BLaER1 treated with 17β-estradiol and CSF1 and Interleukin-3, amounts not matched to agents 10 nM and 100 nM (cell line): Measurements from ENCODE around the gene BRINP3.

Experiments used
- H3K27ac ChIP-seq, 11 experiments: shearing (Covaris generic); formaldehyde crosslinking; 2 replicates each; pipeline ENCODE4 v1.8.1; 2022
- H3K27me3 ChIP-seq, 11 experiments: shearing (Covaris generic); formaldehyde crosslinking; 2 replicates each; pipeline ENCODE4 v1.8.1; 2022
- H3K36me3 ChIP-seq, 11 experiments: shearing (Covaris generic); formaldehyde crosslinking; 2 replicates each; pipeline ENCODE4 v1.8.1; 2022
- H3K4me1 ChIP-seq, 10 experiments: shearing (Covaris generic); formaldehyde crosslinking; 2 replicates each; pipeline ENCODE4 v1.8.1; 2022
- H3K4me2 ChIP-seq, 11 experiments: shearing (Covaris generic); formaldehyde crosslinking; 2 replicates each; pipeline ENCODE4 v1.8.1; 2022
- H3K4me3 ChIP-seq, 10 experiments: shearing (Covaris generic); formaldehyde crosslinking; 2 replicates each; pipeline ENCODE4 v1.8.1; 2022
- H3K9ac ChIP-seq, 11 experiments: shearing (Covaris generic); formaldehyde crosslinking; 2 replicates each; pipeline ENCODE4 v1.8.1; 2022
- H3K9me3 ChIP-seq, 11 experiments: shearing (Covaris generic); formaldehyde crosslinking; replicated peaks in 1 of 11; 2 replicates each; pipeline ENCODE4 v1.8.1; 2022
- H4K20me1 ChIP-seq, 11 experiments: shearing (Covaris generic); formaldehyde crosslinking; 2 replicates each; pipeline ENCODE4 v1.8.1; 2022
- Cebpa-rat ChIP-seq, 11 experiments: shearing (Covaris generic); IDR thresholded peaks; 2 replicates each; pipeline ENCODE4 v1.8.1; 2022

The BRINP3 gene

DNA sequence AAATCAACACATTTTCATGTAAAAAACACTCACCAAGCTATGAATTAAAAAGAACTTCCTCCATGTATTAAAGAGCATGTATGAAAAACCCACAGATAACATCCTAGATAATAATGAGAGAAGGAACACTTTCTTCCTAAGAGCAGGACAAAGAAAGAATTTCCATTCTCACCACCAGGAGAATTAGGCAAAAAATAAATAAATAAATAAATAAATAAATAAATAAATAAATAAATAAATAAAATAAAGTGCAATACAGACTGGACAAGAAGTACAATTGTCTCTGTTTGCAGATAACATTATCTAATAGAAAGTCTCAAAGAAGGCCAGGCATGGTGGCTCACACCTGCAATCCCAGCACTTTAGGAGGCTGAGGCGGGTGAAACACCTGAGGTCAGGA is 218.2 kb downstream of the BRINP3 start:
- H3K9ac ChIP-seq: no peak overlapping the region
- no peaks in the 10 kb centered on the region for H3K27me3 ChIP-seq
- no peak overlapping the region for H3K4me2 ChIP-seq
- no peak for TF ChIP-seq Cebpa-rat (IDR thresholded peaks at IDR 0.05)
- H3K9me3 ChIP-seq: no peaks in the 10 kb centered on the region
- H3K4me3 ChIP-seq: no peak overlapping the region
- no peaks in the 10 kb centered on the region for H3K36me3 ChIP-seq
- H3K27ac ChIP-seq: no peak overlapping the region
- H4K20me1 ChIP-seq: no peaks in the 10 kb centered on the region
- H3K4me1 ChIP-seq: no peaks in the 10 kb centered on the region

DNA sequence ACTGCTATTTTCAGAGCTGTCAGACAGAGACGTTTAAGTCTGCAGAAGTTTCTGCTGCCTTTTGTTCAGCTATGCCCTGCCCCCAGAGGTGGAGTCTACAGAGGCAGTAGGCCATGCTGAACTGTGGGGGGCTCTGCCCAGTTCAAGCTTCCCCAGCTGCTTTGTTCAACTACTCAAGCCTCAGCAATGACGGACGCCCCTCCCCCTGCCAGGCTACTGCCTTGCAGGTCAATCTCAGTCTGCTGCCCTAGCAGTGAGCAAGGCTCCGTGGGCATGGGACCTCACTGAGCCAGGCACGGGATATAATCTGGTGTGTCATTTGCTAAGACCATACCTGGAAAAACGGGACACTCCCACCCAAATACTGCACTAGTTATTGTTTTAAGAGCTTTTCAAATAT is 219.7 kb downstream of the BRINP3 start:
- Histone ChIP-seq H3K9me3 (no peaks in the 10 kb centered on the region), H3K36me3 (no peaks in the 10 kb centered on the region)

DNA sequence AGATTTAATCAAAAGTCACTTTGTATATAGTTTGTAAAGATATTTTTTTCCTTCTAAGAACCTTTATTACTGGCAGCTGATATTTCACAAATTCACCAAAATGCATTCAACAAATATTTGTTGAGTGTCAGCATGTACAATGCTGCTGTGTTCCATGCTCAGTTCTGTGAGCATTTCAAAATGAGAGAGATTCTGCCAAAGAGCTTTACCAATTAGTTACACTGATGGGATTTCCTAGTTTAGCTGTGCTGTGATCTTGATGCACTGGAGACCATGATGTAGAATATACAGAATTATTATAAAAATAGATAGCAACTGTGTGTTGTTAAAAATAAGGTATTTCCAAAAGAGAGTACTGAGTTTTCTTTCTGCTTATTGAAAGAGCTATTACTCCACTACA is 225.6 kb downstream of the BRINP3 start:
- H3K27me3 ChIP-seq: no peaks in the 10 kb centered on the region
- H3K4me3 ChIP-seq: no peak overlapping the region
- no peaks in the 10 kb centered on the region for H4K20me1 ChIP-seq
- no peaks in the 10 kb centered on the region for H3K36me3 ChIP-seq
- no peak overlapping the region for H3K4me2 ChIP-seq
- no peaks in the 10 kb centered on the region for H3K4me1 ChIP-seq
- no peak for TF ChIP-seq Cebpa-rat (IDR thresholded peaks at IDR 0.05)
- no peaks in the 10 kb centered on the region for H3K9me3 ChIP-seq
- no peak overlapping the region for H3K27ac ChIP-seq
- no peak overlapping the region for H3K9ac ChIP-seq

More for the DNA sequence above, 219.7 kb downstream of the BRINP3 start:
- no peak overlapping the region for H3K4me2 ChIP-seq
- no peaks in the 10 kb centered on the region for H4K20me1 ChIP-seq
- no peak overlapping the region for H3K27ac ChIP-seq
- no peak overlapping the region for H3K9ac ChIP-seq
- no peaks in the 10 kb centered on the region for H3K27me3 ChIP-seq
- no peak for TF ChIP-seq Cebpa-rat (IDR thresholded peaks at IDR 0.05)
- H3K4me3 ChIP-seq: no peak overlapping the region
- no peaks in the 10 kb centered on the region for H3K4me1 ChIP-seq

DNA sequence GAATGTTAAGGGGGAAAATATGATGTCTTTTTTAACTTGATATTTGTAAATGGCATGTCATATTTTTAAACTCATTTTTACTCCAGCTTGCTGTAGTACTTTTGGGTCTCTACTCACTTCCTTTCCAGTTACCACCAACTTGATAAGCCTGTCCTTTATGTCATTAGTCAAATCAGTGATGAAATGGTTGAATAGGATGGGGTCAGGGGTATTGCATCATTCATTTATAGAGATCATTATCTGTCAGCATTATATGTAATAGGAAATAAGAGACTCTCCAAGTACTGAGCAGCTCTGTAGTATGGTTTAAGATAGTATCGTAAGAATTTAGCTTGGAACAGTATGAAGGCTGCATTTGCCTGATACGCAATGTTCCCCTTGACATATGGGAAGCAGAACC is 227.3 kb downstream of the BRINP3 start:
- no peak overlapping the region for H3K27ac ChIP-seq
- TF ChIP-seq Cebpa-rat (IDR thresholded peaks at IDR 0.05): no peak
- H3K4me1 ChIP-seq: no peaks in the 10 kb centered on the region
- no peak overlapping the region for H3K4me3 ChIP-seq
- H3K9ac ChIP-seq: no peak overlapping the region
- H3K27me3 ChIP-seq: no peaks in the 10 kb centered on the region
- H4K20me1 ChIP-seq: no peaks in the 10 kb centered on the region
- no peaks in the 10 kb centered on the region for H3K9me3 ChIP-seq
- H3K4me2 ChIP-seq: no peak overlapping the region
- no peaks in the 10 kb centered on the region for H3K36me3 ChIP-seq

DNA sequence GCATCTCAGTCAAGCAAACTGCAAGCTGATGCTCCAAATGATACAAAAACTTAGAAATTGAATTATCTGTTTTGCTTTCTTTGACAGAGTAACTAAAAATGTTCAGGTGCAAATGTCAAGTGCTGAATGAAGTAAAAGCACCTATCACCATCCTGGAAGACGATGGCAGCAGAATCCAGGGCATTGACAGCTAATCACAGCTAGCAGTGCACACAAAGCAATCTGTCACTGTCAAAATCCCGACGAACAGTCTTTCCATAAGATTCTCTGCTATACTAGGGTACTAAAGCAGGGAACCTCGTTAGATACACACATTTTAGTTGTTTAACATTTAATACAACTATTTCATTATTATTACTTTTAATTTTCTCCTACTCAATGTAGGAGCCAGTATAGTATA is 233.3 kb downstream of the BRINP3 start:
- no peaks in the 10 kb centered on the region for H3K9me3 ChIP-seq
- H3K36me3 ChIP-seq: no peaks in the 10 kb centered on the region
- no peak overlapping the region for H3K27ac ChIP-seq
- H3K4me2 ChIP-seq: no peak overlapping the region
- no peaks in the 10 kb centered on the region for H3K27me3 ChIP-seq
- H4K20me1 ChIP-seq: no peaks in the 10 kb centered on the region
- no peak overlapping the region for H3K9ac ChIP-seq
- no peak overlapping the region for H3K4me3 ChIP-seq
- H3K4me1 ChIP-seq: no peaks in the 10 kb centered on the region
- TF ChIP-seq Cebpa-rat (IDR thresholded peaks at IDR 0.05): no peak

DNA sequence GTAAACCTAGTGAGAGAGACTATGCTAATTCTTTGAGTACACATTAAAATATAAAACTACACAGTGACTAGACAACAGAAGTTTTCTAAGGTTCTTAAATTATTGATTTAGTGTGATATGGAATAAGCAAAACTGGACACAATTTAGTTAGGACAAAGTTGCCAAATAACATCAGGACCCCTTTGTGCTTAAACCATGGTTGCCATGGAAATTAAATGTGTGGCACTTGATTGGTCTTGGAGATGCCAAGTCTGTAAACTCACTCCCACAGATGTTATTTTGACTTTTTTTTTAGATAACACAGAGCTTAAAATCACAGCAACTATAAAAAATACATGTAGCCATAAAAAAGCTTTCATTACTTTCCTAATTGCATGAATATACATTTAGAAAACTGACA is 234.6 kb downstream of the BRINP3 start:
- H3K36me3 ChIP-seq: no peaks in the 10 kb centered on the region
- H4K20me1 ChIP-seq: no peaks in the 10 kb centered on the region
- H3K4me2 ChIP-seq: no peak overlapping the region
- H3K27ac ChIP-seq: no peak overlapping the region
- TF ChIP-seq Cebpa-rat (IDR thresholded peaks at IDR 0.05): no peak
- no peaks in the 10 kb centered on the region for H3K4me1 ChIP-seq
- no peaks in the 10 kb centered on the region for H3K9me3 ChIP-seq
- no peak overlapping the region for H3K4me3 ChIP-seq
- H3K27me3 ChIP-seq: no peaks in the 10 kb centered on the region
- H3K9ac ChIP-seq: no peak overlapping the region

DNA sequence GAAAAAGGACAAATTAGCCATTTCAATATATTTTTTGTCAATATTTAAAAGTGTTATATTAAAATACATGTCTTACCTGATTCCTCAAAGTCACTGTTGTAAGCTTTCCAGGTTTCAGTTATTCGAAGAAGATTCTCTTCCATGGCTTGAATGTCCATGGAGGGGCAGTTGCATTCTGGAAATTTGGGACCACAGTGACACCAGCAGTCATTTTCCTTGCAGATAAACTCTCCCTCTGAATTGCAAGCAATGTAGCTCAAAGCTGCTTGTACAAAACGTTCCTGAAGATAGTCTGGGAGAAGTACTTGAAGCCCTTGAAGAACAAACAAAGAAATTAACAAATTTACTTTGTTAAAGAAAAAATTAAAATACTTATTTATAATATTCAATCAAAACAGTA is 251.7 kb downstream of the BRINP3 start:
- Histone ChIP-seq H3K4me1 (no peaks in the 10 kb centered on the region), H3K27ac (no peak overlapping the region), H3K4me2 (no peak overlapping the region), H3K27me3 (no peaks in the 10 kb centered on the region), H3K9me3 (no peaks in the 10 kb centered on the region), H4K20me1 (no peaks in the 10 kb centered on the region), H3K4me3 (no peak overlapping the region), H3K9ac (no peak overlapping the region), H3K36me3 (no peaks in the 10 kb centered on the region)
- TF ChIP-seq Cebpa-rat (IDR thresholded peaks at IDR 0.05): no peak

DNA sequence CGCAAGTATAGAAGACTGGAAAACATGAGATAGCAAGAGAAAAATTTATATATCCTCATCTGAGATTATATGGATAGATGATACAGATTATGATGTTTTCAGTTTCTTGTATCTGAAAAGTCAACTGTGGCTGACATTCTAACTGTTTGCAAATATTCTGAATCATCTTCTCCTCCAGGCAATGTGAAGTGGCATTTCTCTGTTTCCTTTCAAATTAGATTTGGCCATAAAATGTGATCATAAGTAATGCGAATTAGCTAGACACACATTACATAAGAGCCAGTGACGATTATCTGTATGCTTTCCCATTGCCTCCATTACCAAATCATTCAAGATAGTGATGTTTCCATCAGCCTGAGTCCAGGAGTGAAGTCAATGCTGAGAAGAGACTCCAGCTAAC is 265.2 kb downstream of the BRINP3 start:
- no peak for TF ChIP-seq Cebpa-rat (IDR thresholded peaks at IDR 0.05)
- no peaks in the 10 kb centered on the region for H3K27me3 ChIP-seq
- no peak overlapping the region for H3K4me3 ChIP-seq
- no peaks in the 10 kb centered on the region for H3K36me3 ChIP-seq
- no peak overlapping the region for H3K4me2 ChIP-seq
- H4K20me1 ChIP-seq: no peaks in the 10 kb centered on the region
- no peak overlapping the region for H3K9ac ChIP-seq
- no peaks in the 10 kb centered on the region for H3K4me1 ChIP-seq
- no peak overlapping the region for H3K27ac ChIP-seq
- H3K9me3 ChIP-seq: no peaks in the 10 kb centered on the region

DNA sequence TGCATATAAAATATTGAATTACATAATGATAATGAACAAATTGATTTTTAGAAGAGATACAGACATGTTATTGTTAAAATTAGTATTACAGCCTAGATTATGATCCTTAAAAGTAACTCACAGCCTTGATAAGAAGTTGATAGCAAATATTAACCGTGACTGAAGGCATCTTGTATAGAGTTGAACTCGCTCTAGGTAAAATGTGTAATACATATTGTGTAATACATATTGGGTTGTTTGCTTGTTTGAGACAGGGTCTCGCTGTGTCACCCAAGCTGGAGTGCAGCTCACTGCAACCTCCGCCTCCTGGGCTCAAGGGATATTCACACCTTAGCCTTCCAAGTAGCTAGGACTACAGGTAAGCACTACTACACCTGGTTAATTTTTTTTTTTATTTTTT is 269.9 kb downstream of the BRINP3 start:
- Histone ChIP-seq H3K4me2 (no peak overlapping the region), H3K27me3 (no peaks in the 10 kb centered on the region), H3K27ac (no peak overlapping the region), H3K4me1 (no peaks in the 10 kb centered on the region), H4K20me1 (no peaks in the 10 kb centered on the region), H3K36me3 (no peaks in the 10 kb centered on the region), H3K9me3 (no peaks in the 10 kb centered on the region), H3K9ac (no peak overlapping the region), H3K4me3 (no peak overlapping the region)
- 0 out of 22 replicates have a peak, but pooled peaks of 2 of the 11 experiments have one; percentile 16 to 25 for TF ChIP-seq Cebpa-rat (IDR thresholded peaks at IDR 0.05)

DNA sequence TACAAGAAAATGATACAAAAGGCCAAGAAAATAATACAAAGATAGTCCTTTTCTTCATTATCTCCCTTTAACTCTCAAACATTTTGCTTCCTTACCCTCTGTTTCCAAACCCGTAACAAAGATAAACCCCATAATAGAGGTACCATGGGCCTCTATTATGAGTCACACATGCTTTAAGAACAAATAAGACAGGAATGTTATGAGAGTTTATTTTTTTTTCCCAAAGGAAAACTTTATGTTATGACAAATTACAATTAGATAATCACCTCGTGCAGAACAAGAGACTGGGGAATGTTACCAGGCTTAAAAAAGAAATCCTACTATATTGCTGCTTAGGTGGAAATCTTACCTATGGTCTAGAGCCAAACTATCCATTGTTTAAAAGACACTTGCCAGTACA is 272.0 kb downstream of the BRINP3 start:
- H3K9ac ChIP-seq: no peak overlapping the region
- no peak overlapping the region for H3K27ac ChIP-seq
- H3K9me3 ChIP-seq: peaks cover 9 to 18% (median 13%) of the 10 kb centered on the region in 11 experiments; a peak in 18 of 22 replicates

More for the DNA sequence above, 272.0 kb downstream of the BRINP3 start:
- H4K20me1 ChIP-seq: no peaks in the 10 kb centered on the region
- no peak overlapping the region for H3K4me3 ChIP-seq
- TF ChIP-seq Cebpa-rat (IDR thresholded peaks at IDR 0.05): no peak
- no peaks in the 10 kb centered on the region for H3K4me1 ChIP-seq
- H3K36me3 ChIP-seq: peaks cover 0 to 4% (median 0%) of the 10 kb centered on the region in 11 experiments; a peak in 1 of 22 replicates
- H3K4me2 ChIP-seq: no peak overlapping the region
- no peaks in the 10 kb centered on the region for H3K27me3 ChIP-seq
